Fibroblast of peridontal ligament (primary cell): ENCODE measurements around the gene DAAM1.

Source experiments
- DNase-seq: peaks from one replicate; pipeline ENCODE4 v3.0.0-alpha.2; 2010; ENCODE audit errors: extremely low read depth

Gene DAAM1

GRCh38 chr14:59292028-59292427 lies 103.6 kb downstream of the DAAM1 start:
- no peak for DNase-seq

- DNase-seq, result no peak
Measured at GRCh38 chr14:59292921-59293534, 104.6 kb downstream of the DAAM1 start.

- no peak for DNase-seq
Measured at GRCh38 chr14:59293935-59294661, 105.6 kb downstream of the DAAM1 start.

- peak; percentile 95 for DNase-seq
Measured at GRCh38 chr14:59294662-59294992, 106.2 kb downstream of the DAAM1 start.

- no peak for DNase-seq
Measured at GRCh38 chr14:59295951-59296350, 107.5 kb downstream of the DAAM1 start.

GRCh38 chr14:59296508-59296907 lies 108.0 kb downstream of the DAAM1 start:
- no peak for DNase-seq

- no peak for DNase-seq
Measured at GRCh38 chr14:59297071-59297776, 108.8 kb downstream of the DAAM1 start.

GRCh38 chr14:59299731-59300130 lies 111.3 kb downstream of the DAAM1 start:
- no peak for DNase-seq

GRCh38 chr14:59301354-59301753 lies 112.9 kb downstream of the DAAM1 start:
- DNase-seq, result no peak

- DNase-seq, result no peak
Measured at GRCh38 chr14:59302313-59302712, 113.8 kb downstream of the DAAM1 start.

- DNase-seq, result no peak
Measured at GRCh38 chr14:59303216-59303615, 114.7 kb downstream of the DAAM1 start.

GRCh38 chr14:59305231-59305630 lies 116.8 kb downstream of the DAAM1 start:
- peak; percentile 94 for DNase-seq

- DNase-seq, result peak; percentile 56
Measured at GRCh38 chr14:59305836-59306555, 117.5 kb downstream of the DAAM1 start.

GRCh38 chr14:59306775-59307174 lies 118.3 kb downstream of the DAAM1 start:
- DNase-seq, result no peak

GRCh38 chr14:59308086-59308485 lies 119.6 kb downstream of the DAAM1 start:
- no peak for DNase-seq

- peak; percentile 58 for DNase-seq
Measured at GRCh38 chr14:59308673-59309072, 120.2 kb downstream of the DAAM1 start.

GRCh38 chr14:59309291-59309900 lies 120.9 kb downstream of the DAAM1 start:
- no peak for DNase-seq

GRCh38 chr14:59310633-59311032 lies 122.2 kb downstream of the DAAM1 start:
- peak; percentile 55 for DNase-seq

GRCh38 chr14:59311723-59312122 lies 123.3 kb downstream of the DAAM1 start:
- no peak for DNase-seq

GRCh38 chr14:59313144-59313651 lies 124.7 kb downstream of the DAAM1 start:
- DNase-seq, result no peak
